ENCODE measurements around the gene RIMBP2.
"Not testable (repeated sequence)": the region's sequence is repeated elsewhere in the genome, so short reads cannot be mapped to it uniquely, and the experiment has no call there.

RIMBP2 gene

DNA sequence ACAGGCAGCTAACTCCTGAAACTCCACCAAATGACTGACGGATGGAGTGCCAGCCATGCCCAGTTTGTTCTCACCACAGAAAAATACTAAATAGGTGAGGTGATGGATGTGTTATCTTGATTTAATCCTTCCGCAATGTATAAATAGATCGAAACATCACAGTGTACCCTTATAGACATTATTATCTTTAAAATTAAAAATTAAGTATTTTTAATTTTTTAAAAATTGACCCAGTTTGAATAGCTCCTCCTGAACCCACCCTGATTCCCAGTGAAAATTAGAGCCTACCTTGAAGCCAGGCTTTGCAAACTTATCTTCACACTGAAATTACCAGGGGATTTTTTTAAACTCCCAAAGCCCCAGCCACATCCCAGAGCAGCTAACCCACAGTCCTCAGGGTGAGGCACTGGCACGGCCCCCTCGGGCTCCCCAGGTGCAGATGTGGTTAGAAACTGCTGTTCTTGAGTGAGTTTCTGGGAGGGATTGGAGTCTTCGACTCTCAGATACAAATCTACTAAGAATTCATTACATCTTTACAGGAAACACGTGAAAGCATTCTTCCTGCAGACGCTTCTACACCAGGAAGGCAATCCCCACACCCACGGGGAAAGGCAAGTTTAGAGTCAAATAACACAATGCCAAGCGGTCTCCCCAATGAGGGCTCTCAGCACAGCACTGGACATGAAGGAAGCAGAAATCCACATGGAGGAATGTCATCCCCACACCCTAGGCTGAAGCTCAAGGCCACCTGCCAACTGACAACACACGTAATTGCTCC, 126.4 kb downstream of the RIMBP2 start:
- no peak for FAIRE-seq

DNA sequence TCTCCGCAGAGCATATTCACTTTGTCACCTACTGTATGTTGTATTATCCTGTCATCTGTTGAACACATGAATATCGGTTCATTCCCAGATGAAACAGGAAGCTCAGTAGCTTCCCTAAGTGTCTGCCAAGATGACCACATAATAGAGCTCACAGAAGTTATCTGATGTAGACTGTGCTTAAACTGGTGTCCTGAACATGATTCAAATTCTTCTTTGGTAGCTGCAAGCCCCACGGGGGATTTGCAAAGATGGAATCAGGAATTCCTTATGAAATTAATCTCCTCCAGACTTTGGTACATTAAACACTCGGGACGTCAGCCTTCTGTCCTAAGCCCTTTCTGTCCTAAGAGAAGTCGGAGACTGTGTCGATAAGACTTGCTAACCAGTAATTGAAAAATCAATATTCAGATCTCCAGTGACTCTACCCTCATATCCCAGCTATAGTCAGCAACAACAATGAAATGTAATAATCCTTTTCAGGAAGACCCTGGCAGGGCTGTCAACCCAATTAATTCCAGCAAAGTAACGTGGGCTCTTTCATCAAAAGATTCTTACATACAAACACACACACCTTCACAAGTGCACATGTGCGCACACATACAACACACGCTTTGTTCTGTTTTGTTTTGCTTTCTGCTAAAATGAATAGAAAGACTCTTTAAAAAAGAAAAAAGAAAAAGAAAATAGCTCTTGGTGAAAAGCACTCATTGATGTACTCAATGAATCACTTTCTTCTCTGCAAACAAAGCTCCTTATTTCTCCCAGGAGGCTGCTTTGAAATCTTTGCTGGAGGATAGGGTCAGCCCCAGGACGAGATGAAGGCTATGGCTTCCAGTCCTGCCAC, 127.2 kb downstream of the RIMBP2 start:
- FAIRE-seq = no peak

DNA sequence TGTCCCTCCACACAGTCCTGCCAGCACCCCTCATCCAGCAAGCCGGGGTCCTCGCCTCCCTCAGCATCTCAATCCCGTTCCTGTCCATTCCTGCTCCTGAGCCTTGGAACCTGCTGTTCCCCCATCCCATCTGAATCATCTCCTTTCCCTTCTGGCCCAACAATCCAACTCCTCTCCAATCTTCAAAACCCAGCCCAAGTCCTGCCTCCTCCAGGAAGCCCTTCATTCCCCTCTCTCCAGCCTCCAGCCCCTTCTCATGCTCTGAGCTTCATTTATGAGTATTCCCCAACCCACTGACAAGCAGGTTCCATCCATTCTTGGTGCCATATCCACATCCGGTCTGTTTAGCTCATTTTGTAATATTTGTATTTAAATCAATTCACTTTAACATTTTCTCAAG, 128.1 kb downstream of the RIMBP2 start:
- FAIRE-seq = no peak

DNA sequence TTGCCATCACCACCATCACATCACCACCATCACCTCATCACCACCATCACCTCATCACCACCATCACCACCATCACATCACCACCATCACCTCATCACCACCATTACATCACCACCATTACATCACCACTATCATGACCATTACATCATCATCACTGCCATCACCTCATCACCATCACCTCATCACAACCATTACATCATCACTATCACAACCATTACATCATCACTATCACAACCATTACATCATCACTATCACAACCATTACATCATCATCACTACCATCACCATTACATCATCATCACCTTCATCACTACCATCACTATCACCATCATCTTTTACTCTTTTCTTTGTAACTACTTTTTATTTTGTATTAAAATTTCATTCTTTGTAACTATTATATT, 131.6 kb downstream of the RIMBP2 start:
- not testable (repeated sequence) for FAIRE-seq

DNA sequence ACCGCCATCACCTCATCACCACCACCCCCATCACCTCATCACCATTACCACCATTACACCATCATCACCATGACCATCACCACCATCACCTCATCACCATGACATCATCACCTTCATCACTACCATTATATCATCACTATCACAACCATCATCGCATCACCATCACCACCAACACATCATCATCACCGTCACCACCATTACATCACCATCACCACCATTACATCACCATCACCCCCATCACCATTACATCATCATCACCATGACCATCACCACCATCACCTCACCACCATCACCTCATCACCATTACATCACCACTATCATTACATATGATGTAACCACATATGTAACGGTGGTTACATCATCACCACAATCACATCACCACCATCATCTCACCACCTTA, 132.3 kb downstream of the RIMBP2 start:
- no peak for FAIRE-seq

DNA sequence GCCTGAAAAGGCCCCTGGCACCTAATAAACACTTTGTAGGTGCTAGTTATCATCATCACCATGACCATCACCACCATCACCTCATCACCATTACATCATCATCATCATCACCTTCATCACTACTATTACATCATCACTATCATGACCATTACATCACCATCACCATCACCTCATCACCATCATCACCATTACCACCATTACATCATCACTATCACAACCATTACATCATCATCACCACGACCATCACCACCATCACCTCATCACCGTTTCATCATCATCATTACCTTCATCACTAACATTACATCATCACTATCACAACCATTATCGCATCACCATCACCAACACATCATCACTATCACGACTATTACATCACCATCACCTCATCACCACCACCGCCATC, 132.8 kb downstream of the RIMBP2 start:
- no peak for FAIRE-seq

DNA sequence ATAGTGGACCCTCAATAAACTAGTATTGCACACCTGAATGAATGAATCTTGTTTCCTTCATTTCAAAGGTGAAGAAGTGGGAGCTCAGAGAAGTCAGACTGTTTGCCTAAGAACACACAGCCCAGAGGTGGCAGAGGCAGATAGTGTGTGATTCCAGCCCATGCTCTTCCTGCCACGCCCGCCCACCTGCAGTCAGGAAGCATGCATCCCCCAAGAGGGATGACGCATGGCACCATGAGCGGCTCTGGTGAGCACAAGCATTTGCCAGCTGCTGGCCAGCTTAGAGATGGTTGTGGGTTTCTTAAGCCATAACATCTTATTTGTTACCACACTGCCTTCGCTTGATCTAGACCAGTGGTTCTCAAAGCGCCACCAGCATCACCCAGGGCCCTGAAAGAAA, 133.8 kb downstream of the RIMBP2 start:
- no peak for FAIRE-seq

DNA sequence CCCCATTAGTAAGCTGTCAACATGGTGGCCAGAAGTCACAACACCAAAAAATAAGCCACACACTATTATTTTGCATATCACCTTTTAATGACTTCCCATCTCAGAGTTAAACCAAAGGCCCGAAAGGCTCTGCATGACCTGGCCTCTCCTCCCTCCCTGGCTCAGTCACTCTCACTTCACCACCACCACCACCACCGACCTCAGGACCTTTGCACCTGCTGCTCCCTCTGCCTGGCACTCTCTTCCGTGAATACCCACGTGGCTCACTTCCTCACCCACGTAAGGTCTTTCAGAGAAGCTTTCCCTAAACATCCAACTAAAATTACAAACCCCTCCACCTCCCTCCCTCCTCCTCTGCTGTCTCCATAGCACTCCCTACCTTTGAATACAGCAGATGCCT, 134.3 kb downstream of the RIMBP2 start:
- no peak for FAIRE-seq

DNA sequence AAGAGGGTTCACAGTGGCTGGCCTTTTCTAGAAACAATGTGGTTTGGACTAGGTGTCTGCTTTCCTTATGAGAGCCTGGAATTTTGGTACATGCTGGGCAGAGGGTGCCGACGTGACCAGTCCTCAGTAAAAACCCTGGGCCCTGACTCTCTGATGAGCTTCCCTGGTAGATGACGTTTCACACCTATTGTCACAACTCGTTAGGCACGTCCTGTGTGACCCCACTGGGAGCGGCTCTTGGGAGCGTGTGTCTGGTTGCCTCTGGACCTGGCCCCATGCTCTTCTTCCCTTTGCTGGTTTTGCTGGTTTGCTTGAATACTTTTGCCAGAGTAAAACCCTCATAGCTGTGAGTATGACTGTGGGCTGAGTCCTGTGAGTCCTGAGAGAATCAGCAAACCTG, 136.9 kb downstream of the RIMBP2 start:
- no peak for FAIRE-seq

DNA sequence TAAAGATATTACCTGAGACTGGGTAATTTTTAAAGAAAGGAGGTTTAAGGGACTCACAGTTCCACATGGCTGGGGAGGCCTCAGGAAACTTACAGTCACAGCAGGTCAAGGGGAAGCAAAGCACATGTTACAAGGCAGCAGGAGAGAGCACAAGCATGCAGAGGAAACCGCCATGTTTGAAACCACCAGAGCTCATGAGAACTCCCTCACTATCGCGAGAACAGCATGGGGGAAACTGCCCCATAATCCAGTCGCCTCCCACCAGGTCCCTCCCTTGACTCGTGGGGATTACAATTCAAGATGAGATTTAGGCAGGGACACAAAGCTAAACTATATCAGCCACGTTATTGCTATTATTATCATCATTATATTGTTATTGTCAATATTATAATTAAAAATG, 138.7 kb downstream of the RIMBP2 start:
- no peak for FAIRE-seq

DNA sequence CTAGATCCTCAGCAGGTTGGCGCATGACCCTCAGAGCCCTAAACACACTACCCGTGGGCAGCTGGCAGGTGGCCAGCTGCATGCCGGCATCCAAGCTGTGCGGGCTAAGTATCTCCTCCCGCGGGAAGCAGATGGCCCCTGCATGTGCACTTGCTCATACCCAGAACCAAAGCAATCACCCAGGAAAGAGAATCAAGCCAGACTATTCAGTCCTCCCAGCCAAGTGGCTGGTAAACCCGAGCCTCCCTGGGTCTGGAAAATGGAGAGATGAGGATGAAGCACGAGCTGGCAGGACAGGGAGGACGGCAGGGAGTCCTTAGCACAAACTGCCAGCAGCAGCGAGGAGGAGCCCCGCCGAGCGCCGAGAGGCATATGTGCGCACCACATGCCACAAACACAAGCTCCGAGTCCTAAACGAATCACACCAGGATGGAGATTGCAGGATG, 139.7 kb downstream of the RIMBP2 start:
- no peak for FAIRE-seq

DNA sequence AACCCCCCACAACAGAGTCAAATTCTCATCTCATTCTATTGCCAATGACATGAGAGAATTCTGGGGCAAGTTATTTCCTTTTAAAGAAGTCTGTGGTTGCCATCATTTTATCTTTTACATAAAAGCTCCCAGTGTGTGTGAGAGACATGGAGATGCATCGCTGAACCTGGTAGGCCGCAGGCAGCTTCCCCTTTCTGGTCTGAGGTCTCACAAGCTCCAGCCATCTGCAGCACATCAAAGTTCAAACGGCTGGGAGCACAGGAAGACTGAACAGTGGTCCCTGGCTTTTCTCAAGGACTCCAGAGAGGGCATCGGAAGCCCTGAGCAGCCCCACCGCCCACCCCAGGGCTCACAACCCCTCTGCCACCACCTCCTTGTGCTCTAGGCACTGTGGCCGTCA, 141.7 kb downstream of the RIMBP2 start:
- FAIRE-seq = no peak

DNA sequence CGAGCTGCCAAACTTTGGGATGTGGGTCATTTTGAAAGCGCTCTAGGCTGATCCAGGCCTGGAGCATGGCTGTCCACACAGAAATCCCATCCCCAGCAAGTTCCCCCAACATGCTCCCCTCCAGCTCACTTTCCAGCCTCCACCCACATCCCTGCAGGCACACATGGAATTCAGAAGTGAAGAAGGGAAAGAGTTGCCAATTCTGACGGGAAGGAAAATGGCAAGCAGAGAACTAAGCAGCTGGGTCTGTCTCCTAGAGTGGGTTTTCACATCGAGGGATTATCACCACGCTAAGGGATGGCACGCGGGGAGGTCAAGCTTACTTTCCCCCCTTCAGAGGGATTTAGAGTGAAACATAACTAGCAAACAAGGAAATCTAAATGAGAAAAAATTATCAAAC, 142.3 kb downstream of the RIMBP2 start:
- no peak for FAIRE-seq

DNA sequence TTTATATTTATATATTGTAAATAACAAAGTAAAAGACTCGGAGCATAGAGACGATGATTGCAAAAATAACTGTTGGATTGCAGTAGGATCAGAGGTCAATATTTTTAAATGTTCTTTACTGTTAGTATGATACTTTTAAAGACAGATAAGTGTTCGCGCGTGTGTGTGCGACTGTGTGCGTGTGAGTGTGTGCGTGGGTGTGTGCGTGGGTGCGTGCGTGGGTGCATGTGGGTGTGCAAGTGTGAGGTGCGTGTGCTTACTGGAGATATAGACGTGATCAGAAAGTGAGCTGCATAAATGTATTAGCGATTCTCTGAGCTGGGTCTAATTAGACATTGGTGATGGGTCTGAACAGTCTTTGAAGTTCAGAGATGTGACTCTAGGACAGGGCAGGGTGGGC, 142.9 kb downstream of the RIMBP2 start:
- FAIRE-seq = no peak

DNA sequence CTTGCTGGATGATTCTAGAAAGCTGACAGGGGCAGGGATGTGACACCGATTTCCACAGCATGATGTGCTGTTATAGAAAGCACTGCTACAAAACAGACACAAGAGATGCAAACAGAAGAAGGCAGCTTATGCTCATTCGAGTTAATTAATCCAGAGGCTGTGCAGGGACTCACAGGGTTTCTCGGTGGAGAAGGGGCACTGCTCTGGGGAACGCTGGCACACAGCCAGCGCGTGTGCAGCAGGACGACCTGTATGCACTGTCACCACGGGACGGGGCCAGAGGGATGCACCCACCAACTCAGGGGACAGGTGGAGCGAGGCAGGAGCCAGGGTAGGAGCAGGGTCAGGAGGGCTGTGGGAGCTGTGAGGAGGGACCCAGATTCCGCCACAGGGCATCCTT, 143.5 kb downstream of the RIMBP2 start:
- FAIRE-seq = no peak

DNA sequence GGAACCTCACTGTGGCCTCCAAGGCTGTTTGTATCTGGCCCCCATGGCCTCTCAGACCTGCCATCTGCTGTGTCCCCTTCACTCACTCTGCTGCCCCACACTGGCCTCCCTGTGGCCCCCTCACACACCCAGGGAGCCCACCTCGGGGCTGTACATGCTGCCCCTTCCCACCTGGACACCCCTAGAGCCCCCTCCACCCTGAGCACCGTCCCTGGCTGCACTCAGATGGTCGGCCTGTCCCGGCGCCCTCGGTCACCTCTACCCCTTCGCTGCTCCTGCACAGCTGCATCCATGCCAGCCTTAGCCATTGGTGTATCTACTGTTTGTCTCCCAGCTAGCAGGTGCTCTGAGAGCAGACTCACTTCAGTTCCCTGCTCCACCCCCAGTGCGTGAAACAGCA, 144.4 kb downstream of the RIMBP2 start:
- FAIRE-seq = no peak

DNA sequence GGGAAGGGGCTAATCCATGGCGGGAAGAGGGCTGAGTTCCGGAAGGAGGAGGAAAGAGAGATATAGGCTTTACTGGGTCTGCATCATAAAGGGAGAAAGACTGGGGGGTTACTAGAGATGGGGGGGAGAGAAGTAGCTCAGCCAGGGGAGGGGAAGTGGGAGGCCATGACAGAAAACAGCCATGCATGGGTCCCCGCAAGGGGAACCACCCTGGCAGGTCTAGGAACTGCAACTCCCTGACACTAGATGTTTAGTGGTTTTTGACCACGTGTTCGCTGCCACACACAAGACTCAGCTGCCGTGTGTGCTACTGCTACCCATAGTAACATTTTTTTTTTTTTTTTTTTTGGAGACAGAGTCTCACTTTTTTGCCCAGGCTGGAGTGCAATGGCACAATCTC, 145.0 kb downstream of the RIMBP2 start:
- FAIRE-seq = no peak

DNA sequence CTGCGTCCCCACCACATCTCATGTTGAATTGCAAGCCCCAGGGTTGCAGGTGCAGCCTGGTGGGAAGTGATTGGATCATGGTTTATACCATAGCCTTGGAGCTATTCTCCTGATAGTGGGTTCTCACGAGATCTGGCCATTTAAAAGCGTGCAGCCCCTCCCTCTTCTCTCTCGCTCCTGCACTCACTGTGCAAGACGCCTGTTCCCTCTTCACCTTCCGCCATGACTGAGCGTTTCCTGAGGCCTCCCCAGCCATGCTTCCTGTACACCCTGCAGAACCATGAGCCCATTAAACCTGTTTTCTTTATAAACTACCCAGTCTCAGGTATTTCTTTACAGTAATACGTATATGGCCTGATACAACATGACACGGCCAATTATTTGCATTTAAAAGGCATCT, 146.6 kb downstream of the RIMBP2 start:
- no peak for FAIRE-seq

DNA sequence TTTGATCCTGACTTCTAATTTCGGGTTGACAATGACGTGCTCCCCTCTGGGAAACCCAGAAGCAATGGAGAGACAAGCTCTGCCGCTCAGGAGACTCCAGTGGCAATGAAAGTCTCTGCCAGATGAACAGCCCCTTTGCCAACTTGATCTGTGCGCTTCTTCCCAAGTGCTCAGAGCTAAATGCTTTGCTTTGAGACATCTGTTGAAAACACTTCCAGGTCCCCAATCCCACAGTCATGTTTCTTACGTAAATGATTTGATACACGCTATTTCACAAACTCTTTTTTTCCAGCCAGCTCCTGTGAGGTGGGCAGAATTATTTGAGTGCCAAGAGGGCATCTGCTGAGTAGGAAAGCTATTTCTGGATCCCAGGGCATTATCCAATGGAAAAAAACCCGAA, 147.6 kb downstream of the RIMBP2 start:
- no peak for FAIRE-seq

DNA sequence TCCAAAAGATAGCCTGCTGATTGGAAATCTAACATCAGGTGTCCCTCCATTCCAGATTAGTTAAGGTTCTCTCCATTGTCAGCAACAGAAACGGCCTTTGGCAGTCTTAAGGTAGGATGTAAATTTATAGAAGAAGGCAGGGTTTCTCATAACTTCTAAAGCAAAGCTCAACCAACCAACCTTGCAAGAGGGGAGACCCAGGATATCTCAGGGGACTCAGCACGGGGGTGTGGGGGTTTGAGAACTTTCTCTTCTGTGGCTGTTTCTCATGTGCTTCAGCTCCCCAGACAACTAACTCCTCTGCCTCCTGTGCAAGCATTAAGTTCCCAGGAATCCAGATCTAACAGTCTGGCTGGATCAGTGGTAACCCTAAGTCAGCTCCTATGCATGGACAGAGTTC, 148.1 kb downstream of the RIMBP2 start:
- no peak for FAIRE-seq

DNA sequence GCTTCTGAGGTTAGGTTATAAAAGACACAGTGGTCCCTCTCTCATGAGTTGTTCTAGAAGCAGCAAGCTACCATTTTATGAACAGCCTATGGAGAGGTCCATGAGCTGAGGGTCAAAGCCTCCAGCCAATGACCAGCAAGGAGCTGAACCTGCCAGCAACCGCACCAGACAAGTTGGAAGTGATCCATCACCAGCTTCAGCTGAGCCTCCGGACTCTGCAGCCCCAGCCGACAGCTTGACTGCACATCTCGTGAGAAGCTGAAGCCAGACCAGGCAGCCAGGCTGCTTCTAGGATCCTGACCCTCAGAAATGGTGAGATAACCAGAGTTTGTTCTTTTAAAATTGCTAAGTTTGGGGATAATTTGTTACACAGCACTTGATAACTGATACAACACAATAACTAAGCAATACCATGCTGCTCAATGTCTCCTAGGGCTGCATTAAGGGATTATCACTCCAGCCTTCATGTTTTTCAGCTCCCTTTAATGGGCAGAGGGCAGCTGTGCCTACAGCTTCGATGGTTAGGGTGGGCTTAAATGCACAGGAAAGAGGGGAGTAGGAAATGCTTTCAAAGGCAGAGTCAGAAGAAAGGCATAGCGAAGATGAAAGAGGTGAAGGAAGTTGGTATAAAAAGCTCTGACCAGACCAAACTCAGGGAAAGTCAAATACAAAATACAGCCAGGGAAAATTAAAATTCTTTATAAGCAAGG, 149.5 kb downstream of the RIMBP2 start:
- FAIRE-seq = no peak

DNA sequence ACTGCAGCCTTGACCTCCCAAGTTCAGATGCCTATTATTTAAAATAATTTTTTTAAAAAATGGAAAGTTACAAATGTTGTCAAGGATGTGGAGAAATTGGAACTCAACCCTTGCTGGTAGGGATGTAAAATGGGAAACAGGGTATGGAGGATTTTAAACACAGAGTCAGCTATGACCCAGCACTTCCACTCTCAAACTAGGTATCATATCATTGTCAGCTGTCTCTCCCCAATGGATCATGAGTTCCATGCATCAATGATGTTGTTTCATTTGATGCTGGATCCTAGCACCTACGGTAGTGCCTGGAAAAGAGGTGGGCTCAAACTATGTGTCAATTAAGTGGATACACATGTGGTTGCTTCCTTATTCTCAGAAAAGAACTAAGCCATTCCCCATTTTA, 150.9 kb downstream of the RIMBP2 start:
- FAIRE-seq = no peak

DNA sequence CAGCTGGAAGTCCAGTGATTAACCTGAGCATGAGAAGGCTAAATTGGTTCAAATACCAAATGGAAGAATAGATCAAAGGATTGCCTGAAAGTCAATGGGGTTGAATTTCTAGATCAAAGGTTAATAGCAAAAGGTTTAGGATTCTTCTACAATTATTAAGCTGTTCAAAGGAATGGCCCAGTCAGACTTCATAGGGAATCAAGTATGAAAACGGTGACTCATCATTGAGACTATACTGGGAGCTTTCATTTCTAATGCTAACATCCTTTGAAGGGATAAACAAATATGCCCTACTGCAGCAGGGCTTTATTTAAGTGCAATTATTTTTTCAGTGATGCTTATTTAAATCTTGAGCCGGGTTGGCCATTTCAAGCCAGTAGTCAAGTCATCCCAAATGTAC, 152.8 kb downstream of the RIMBP2 start:
- FAIRE-seq = no peak

DNA sequence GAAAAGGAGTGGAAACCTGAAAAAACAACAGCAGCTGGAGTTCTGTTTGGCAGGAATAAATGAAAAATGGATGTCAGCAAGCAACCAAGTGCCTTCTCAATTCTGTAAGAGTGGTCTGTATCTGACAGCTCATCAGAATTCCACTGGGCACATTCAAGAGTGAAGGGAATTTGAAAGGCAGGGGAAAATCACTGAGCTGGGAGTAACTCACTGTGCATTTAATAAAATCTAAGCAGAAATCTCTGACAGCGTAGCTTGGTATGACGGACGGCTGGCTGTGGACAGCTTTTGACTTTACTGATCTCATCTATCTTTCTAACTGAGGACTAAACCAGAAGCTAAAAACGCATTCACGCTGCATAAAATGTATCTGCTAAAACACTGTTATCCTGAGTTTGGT, 153.4 kb downstream of the RIMBP2 start:
- FAIRE-seq = no peak
